GM12878 (cell line): ENCODE results near the gene EHD1. TPM values are rescaled to one million over a fixed set of nuclear protein-coding genes. Genes with fewer than 3 reads are reported as not detected.

Source experiments
- ATAC-seq: fragments of 200-7000 bp; cut with Tn5 transposase; 3 replicates; pipeline ENCODE4 v1.9.1; 2020; ENCODE audit warnings: mild to moderate bottlenecking, moderate library complexity
- BruUV-seq: library from RNA; stranded (reverse); fragments of 400-500 nt; replicated peaks from 2 replicates; lab custom pipeline; 2021; lab: Mats Ljungman, UMichigan
- CTCF ChIA-PET: fragments of 300-600 bp; sonication (Branson Sonifier 250); formaldehyde crosslinking; extraction: SDS; loops from one replicate; lab custom pipeline; 2021; ENCODE audit warnings: inconsistent platforms; lab: Yijun Ruan, JAX
- POLR2A ChIA-PET: fragments of 350-600 bp; formaldehyde crosslinking; extraction: SDS; loops from one replicate; lab custom pipeline; 2021; ENCODE audit warnings: inconsistent platforms; lab: Charles Lee
- RAD21 ChIA-PET: fragments of 300-600 bp; sonication (Branson Sonifier 250); formaldehyde crosslinking; loops from one replicate; lab custom pipeline; 2023; ENCODE audit warnings: antibody characterized with exemption; ENCODE audit not compliant: unreplicated experiment; lab: Charles Lee
- SMC1A ChIA-PET: fragments of 300-600 bp; sonication (Branson Sonifier 250); formaldehyde crosslinking; loops from one replicate; lab custom pipeline; 2023; ENCODE audit not compliant: unreplicated experiment, uncharacterized antibody; lab: Charles Lee
- DNase-seq: peaks from one replicate; pipeline ENCODE4 v3.0.0-alpha.2; 2011; ENCODE audit warnings: low read depth, low spot score
- FAIRE-seq: peaks from 3 replicates; lab custom pipeline; 2011; peaks lifted over from hg19 to GRCh38; lab: Jason Lieb, UNC
- H2AFZ ChIP-seq: 2 replicates; pipeline ENCODE4 v1.6.0; 2011; ENCODE audit warnings: low read depth, low read length, control low read depth; ENCODE audit not compliant: control insufficient read depth
- H3K27ac ChIP-seq: 2 replicates; pipeline ENCODE4 v1.5.1; 2011; ENCODE audit warnings: control low read depth; ENCODE audit not compliant: control insufficient read depth, insufficient read depth
- H3K27me3 ChIP-seq, 2 experiments: replicated peaks in 1 of 2; 2 replicates each; pipeline versions ENCODE4 v1.6.0 to v1.6.1; 2011; ENCODE audit warnings: low read length in 1 of 2; ENCODE audit not compliant: control insufficient read depth in 2 of 2, insufficient read depth in 2 of 2
- H3K36me3 ChIP-seq, 2 experiments: 2 replicates each; pipeline ENCODE4 v1.5.1; 2011; ENCODE audit warnings: low read length in 1 of 2; ENCODE audit not compliant: control insufficient read depth in 2 of 2, insufficient read depth in 2 of 2
- H3K4me1 ChIP-seq: 2 replicates; pipeline ENCODE4 v1.6.1; 2011; ENCODE audit warnings: mild to moderate bottlenecking, low read length, moderate library complexity, mixed read lengths; ENCODE audit not compliant: control insufficient read depth, insufficient read depth
- H3K4me2 ChIP-seq: 2 replicates; pipeline ENCODE4 v1.6.0; 2011; ENCODE audit warnings: control low read depth; ENCODE audit not compliant: control insufficient read depth, insufficient read depth
- H3K4me3 ChIP-seq: fragments of 200-600 bp; sonication (generic); 2 replicates; pipeline ENCODE4 v1.5.1; 2016
- H3K79me2 ChIP-seq: 2 replicates; pipeline ENCODE4 v1.6.0; 2011; ENCODE audit warnings: low read length; ENCODE audit not compliant: control insufficient read depth, insufficient read depth
- H3K9ac ChIP-seq: 2 replicates; pipeline ENCODE4 v1.8.0; 2011; ENCODE audit warnings: low read length, control low read depth, mixed read lengths; ENCODE audit not compliant: control insufficient read depth, insufficient read depth
- H3K9me3 ChIP-seq: replicated peaks from 3 replicates; pipeline ENCODE4 v1.5.1; 2011; ENCODE audit warnings: mild to moderate bottlenecking, low read length; ENCODE audit not compliant: control insufficient read depth, insufficient read depth
- H4K20me1 ChIP-seq: 2 replicates; pipeline ENCODE4 v1.6.0; 2011; ENCODE audit not compliant: control insufficient read depth, insufficient read depth
- BHLHE40 ChIP-seq, 2 experiments: fragments of 450-650 bp in 1 of 2; IDR thresholded peaks; 2 replicates each; pipeline ENCODE4 v1.6.1; 2011 to 2017; ENCODE audit warnings: low read depth in 2 of 2, borderline replicate concordance in 1 of 2, improper control_type of control experiment in 1 of 2, low read length in 1 of 2, mild to moderate bottlenecking in 1 of 2
- CTCF ChIP-seq, 3 experiments: IDR thresholded peaks in 2 of 3; conservative IDR thresholded peaks in 1 of 3; 2 replicates each; pipeline ENCODE4 v1.5.1; 2011; ENCODE audit warnings: low read depth in 3 of 3, low read length in 3 of 3, mild to moderate bottlenecking in 3 of 3, control low read depth in 2 of 3, moderate library complexity in 2 of 3, inconsistent platforms in 1 of 3, mixed read lengths in 1 of 3; ENCODE audit not compliant: control insufficient read depth in 2 of 3, insufficient read depth in 1 of 3; ENCODE audit errors: extremely low read depth in 1 of 3
- HCFC1 ChIP-seq: fragments of 150-350 bp; IDR thresholded peaks from 2 replicates; pipeline ENCODE4 v1.6.1; 2014; ENCODE audit warnings: low read length
- HDAC6 ChIP-seq: fragments of 200-600 bp; sonication (generic); IDR thresholded peaks from one replicate; pipeline ENCODE4 v1.8.0; 2017; ENCODE audit warnings: antibody characterized with exemption; ENCODE audit not compliant: unreplicated experiment
- IRF4 ChIP-seq: IDR thresholded peaks from 2 replicates; pipeline ENCODE4 v1.6.1; 2011; ENCODE audit warnings: low read depth, low read length
- MEF2A ChIP-seq: IDR thresholded peaks from 2 replicates; pipeline ENCODE4 v1.6.1; 2011; ENCODE audit warnings: low read depth, mild to moderate bottlenecking, low read length, moderate library complexity; ENCODE audit not compliant: insufficient read depth
- MEF2B ChIP-seq: fragments of 450-650 bp; IDR thresholded peaks from 2 replicates; pipeline ENCODE4 v1.6.1; 2018; ENCODE audit warnings: mild to moderate bottlenecking, moderate library complexity; ENCODE audit not compliant: partially characterized antibody, poor library complexity, severe bottlenecking
- MYB ChIP-seq: fragments of 150-350 bp; IDR thresholded peaks from 2 replicates; pipeline ENCODE4 v1.6.1; 2014; ENCODE audit warnings: mild to moderate bottlenecking, low read depth, low read length, borderline replicate concordance
- SMAD5 ChIP-seq: IDR thresholded peaks from 2 replicates; pipeline ENCODE4 v1.6.1; 2016; ENCODE audit warnings: antibody characterized with exemption, low read depth
- SMARCA5 ChIP-seq: fragments of 450-650 bp; IDR thresholded peaks from 2 replicates; pipeline ENCODE4 v1.6.1; 2017; ENCODE audit warnings: mild to moderate bottlenecking
- SUZ12 ChIP-seq: fragments of 200-600 bp; sonication (generic); IDR thresholded peaks from one replicate; pipeline ENCODE4 v1.6.1; 2018; ENCODE audit warnings: antibody characterized with exemption, mild to moderate bottlenecking; ENCODE audit not compliant: unreplicated experiment
- YBX1 ChIP-seq: fragments of 450-650 bp; IDR thresholded peaks from 2 replicates; pipeline ENCODE4 v1.6.1; 2016; ENCODE audit warnings: antibody characterized with exemption
- ZBED1 ChIP-seq: IDR thresholded peaks from 2 replicates; pipeline ENCODE4 v1.6.1; 2016; ENCODE audit warnings: borderline replicate concordance
- ZZZ3 ChIP-seq: IDR thresholded peaks from 2 replicates; pipeline ENCODE4 v1.6.1; 2011; ENCODE audit warnings: low read depth; ENCODE audit not compliant: control insufficient read depth, insufficient read length
- WGBS: methylation state at CpG from one replicate; pipeline ENCODE4 v1.1.6; 2016; ENCODE audit warnings: low lambda C conversion rate; ENCODE audit not compliant: insufficient replicate concordance, insufficient coverage; ENCODE audit errors: missing lambda C conversion rate; 5-methylcytosine and 5-hydroxymethylcytosine counted together
- in situ Hi-C: fragments of 300-500 bp; cut with MboI; formaldehyde crosslinking; loops from 9 replicates; pipeline ENCODE4 v1.14.3; 2018; ENCODE audit warnings: mixed read lengths
- intact Hi-C: fragments of 100-400 bp; cut with micrococcal nuclease; formaldehyde crosslinking; loops from one replicate; pipeline ENCODE4 v1.14.2; 2022; ENCODE audit not compliant: unreplicated experiment
- polyA plus RNA-seq, 11 experiments: library from polyadenylated mRNA; depleted of rRNA in 4 of 11; unstranded in 6 of 11; stranded (reverse) in 5 of 11; fragments of >200 nt; fragmentation: Nextera tagmentation in 4 of 11; fragmentation: Illumina TruSeq in 1 of 11; extraction: Ambion mirVana in 4 of 11; extraction: Trizol in 1 of 11; gene quantifications; 1 replicate in 1 of 11; 2 replicates in 10 of 11; pipeline versions ENCODE4 v1.2.1 to v1.2.3, GENCODE V29; 2011 to 2016; ENCODE audit warnings: inconsistent platforms in 2 of 11, missing spikeins in 2 of 11, low read depth in 1 of 11
- total RNA-seq, 4 experiments: library from RNA; depleted of rRNA in 3 of 4; stranded (reverse); fragments of >200 nt in 3 of 4; fragmentation: Illumina TruSeq in 1 of 4; extraction: Trizol in 1 of 4; gene quantifications; 2 replicates each; pipeline versions ENCODE4 v1.2.1 to v1.2.3, GENCODE V29; 2013 to 2021
- TF ChIP-seq, protein P1 (sequence below): fragments of 450-650 bp; conservative IDR thresholded peaks from 2 replicates; pipeline ENCODE4 v1.6.1; 2017; ENCODE audit warnings: mild to moderate bottlenecking, moderate library complexity
- TF ChIP-seq, protein P2 (sequence below): fragments of 450-650 bp; IDR thresholded peaks from 2 replicates; pipeline ENCODE4 v1.6.1; 2018; ENCODE audit warnings: mild to moderate bottlenecking, low read depth, moderate library complexity; ENCODE audit not compliant: partially characterized antibody
- TF ChIP-seq, protein P3 (sequence below): IDR thresholded peaks from 2 replicates; pipeline ENCODE4 v1.6.1; 2011; ENCODE audit warnings: mild to moderate bottlenecking, low read depth, low read length, moderate library complexity; ENCODE audit not compliant: insufficient replicate concordance

EHD1 gene
- total and polyA plus RNA-seq, 10 of the 15 experiments (the other 5 are each of a cell fraction or from before 2014, with no cell fraction given) = 1.0 to 165 (median 66.5) TPM

DNA sequence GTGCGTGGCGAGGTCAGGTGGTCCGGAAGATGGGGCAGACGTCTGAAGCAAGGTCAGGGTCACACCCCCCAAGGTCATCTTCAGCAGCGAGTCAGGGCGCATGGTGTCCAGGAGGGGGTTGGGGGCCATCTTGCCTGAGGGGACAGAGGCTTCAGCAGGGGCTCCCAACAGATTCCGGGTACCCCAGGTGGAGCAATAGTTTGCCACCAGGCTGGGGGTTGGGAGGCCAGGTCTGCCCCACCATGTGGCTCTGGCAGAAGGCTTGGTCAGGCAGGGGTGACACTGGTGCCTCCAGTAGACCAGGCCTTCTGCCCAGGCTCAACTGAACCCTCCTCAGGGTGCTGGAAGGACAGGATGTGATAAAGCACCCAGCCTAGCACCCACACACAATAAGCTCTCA is 32.7 kb upstream of the EHD1 start:
- Histone ChIP-seq H3K27ac (no peak overlapping the region), H3K27me3 (no peaks in the 10 kb centered on the region), H3K4me3 (no peak overlapping the region), H3K4me1 (peaks cover 5% of the 10 kb centered on the region), H3K79me2 (peaks cover 3% of the 10 kb centered on the region), H4K20me1 (no peaks in the 10 kb centered on the region), H2AFZ (no peak overlapping the region), H3K9ac (no peak overlapping the region), H3K4me2 (no peak overlapping the region), H3K9me3 (no peaks in the 10 kb centered on the region), H3K36me3 (peaks cover 0 to 7% of the 10 kb centered on the region in 2 experiments; a peak in 3 of 4 replicates)
- DNase-seq (no peak), FAIRE-seq (no peak), ATAC-seq (no peak)
- in situ Hi-C loops = no loop called here
- intact Hi-C loops = no loop called here
- WGBS = 81% methylated on average over 7 of the region's 7 CpGs
- CTCF ChIA-PET = interaction anchor here (1.6 kb wide), 1 partner anchor 63 kb away, joined by 4 read pairs; no protein-coding TSS in a partner anchor
- BruUV-seq = no TSS peak
- SMC1A ChIA-PET = no interaction called here
- RAD21 ChIA-PET = no interaction called here
- POLR2A ChIA-PET = interaction anchor here (0.5 to 0.9 kb wide), 2 partner anchors 13 to 168 kb away, joined by 3 to 4 read pairs; partner anchors contain the start of gene PPP2R5B
- TF ChIP-seq BHLHE40 (IDR thresholded peaks at IDR 0.05; ENCODE audit: borderline replicate concordance in 1 of 2, low read depth in 2 of 2, low read length in 1 of 2) (no peak), SMAD5 (no peak), MYB (no peak), MEF2B (no peak), SMARCA5 (no peak), ZBED1 (no peak), HDAC6 (no peak), ZZZ3 (no peak), HCFC1 (no peak), CTCF (IDR thresholded peaks at IDR 0.05 in 2 of 3, conservative IDR thresholded peaks at IDR 0.05 in 1 of 3; ENCODE audit: control insufficient read depth in 2 of 3, extremely low read depth in 1 of 3, insufficient read depth in 1 of 3, low read depth in 3 of 3, low read length in 3 of 3) (no peak), YBX1 (no peak), MEF2A (no peak), IRF4 (no peak), SUZ12 (no peak)
- TF ChIP-seq, protein P1, sequence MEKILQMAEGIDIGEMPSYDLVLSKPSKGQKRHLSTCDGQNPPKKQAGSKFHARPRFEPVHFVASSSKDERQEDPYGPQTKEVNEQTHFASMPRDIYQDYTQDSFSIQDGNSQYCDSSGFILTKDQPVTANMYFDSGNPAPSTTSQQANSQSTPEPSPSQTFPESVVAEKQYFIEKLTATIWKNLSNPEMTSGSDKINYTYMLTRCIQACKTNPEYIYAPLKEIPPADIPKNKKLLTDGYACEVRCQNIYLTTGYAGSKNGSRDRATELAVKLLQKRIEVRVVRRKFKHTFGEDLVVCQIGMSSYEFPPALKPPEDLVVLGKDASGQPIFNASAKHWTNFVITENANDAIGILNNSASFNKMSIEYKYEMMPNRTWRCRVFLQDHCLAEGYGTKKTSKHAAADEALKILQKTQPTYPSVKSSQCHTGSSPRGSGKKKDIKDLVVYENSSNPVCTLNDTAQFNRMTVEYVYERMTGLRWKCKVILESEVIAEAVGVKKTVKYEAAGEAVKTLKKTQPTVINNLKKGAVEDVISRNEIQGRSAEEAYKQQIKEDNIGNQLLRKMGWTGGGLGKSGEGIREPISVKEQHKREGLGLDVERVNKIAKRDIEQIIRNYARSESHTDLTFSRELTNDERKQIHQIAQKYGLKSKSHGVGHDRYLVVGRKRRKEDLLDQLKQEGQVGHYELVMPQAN = no peak
- TF ChIP-seq, protein P2, sequence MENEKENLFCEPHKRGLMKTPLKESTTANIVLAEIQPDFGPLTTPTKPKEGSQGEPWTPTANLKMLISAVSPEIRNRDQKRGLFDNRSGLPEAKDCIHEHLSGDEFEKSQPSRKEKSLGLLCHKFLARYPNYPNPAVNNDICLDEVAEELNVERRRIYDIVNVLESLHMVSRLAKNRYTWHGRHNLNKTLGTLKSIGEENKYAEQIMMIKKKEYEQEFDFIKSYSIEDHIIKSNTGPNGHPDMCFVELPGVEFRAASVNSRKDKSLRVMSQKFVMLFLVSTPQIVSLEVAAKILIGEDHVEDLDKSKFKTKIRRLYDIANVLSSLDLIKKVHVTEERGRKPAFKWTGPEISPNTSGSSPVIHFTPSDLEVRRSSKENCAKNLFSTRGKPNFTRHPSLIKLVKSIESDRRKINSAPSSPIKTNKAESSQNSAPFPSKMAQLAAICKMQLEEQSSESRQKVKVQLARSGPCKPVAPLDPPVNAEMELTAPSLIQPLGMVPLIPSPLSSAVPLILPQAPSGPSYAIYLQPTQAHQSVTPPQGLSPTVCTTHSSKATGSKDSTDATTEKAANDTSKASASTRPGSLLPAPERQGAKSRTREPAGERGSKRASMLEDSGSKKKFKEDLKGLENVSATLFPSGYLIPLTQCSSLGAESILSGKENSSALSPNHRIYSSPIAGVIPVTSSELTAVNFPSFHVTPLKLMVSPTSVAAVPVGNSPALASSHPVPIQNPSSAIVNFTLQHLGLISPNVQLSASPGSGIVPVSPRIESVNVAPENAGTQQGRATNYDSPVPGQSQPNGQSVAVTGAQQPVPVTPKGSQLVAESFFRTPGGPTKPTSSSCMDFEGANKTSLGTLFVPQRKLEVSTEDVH = no peak
- TF ChIP-seq, protein P3, sequence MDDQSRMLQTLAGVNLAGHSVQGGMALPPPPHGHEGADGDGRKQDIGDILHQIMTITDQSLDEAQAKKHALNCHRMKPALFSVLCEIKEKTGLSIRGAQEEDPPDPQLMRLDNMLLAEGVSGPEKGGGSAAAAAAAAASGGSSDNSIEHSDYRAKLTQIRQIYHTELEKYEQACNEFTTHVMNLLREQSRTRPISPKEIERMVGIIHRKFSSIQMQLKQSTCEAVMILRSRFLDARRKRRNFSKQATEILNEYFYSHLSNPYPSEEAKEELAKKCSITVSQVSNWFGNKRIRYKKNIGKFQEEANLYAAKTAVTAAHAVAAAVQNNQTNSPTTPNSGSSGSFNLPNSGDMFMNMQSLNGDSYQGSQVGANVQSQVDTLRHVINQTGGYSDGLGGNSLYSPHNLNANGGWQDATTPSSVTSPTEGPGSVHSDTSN = no peak
